Measurements from ENCODE around the gene SIPA1L3. TPM values are rescaled to one million over a fixed set of nuclear protein-coding genes. Genes with fewer than 3 reads are reported as not detected.
A peak's percentile ranks its signal among the peaks of the same experiment; 100 is the strongest.

Gene SIPA1L3
- total and polyA plus RNA-seq, 9 of the 15 experiments (the other 6 are each of a cell fraction or from before 2014, with no cell fraction given), result 0.01 to 6.1 (median 2.5) TPM

DNA sequence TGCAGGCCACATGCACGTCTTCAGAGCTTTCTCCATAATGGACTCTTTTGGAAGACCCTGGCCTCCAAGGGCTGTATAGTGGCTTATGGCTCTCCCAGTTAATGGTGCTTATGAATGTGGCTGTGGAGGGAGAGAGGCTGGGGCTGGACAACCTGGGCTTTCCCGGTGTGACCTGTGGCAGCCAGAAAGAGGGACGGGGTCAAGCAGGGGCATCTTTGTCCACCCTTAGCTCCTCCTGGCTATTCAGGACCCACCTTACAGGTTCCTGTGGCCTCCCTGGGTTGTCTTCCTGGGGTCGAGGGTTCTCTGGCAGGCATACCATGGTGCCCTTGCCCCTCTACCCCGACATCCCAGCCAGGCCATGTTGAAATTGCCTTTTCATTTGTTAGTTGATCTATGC lies 75.6 kb downstream of the SIPA1L3 start (continued):
- TF ChIP-seq TCF3 (CRISPR knock-in tag; IDR thresholded peaks at IDR 0.05), result no peak
- TF ChIP-seq, protein P1, sequence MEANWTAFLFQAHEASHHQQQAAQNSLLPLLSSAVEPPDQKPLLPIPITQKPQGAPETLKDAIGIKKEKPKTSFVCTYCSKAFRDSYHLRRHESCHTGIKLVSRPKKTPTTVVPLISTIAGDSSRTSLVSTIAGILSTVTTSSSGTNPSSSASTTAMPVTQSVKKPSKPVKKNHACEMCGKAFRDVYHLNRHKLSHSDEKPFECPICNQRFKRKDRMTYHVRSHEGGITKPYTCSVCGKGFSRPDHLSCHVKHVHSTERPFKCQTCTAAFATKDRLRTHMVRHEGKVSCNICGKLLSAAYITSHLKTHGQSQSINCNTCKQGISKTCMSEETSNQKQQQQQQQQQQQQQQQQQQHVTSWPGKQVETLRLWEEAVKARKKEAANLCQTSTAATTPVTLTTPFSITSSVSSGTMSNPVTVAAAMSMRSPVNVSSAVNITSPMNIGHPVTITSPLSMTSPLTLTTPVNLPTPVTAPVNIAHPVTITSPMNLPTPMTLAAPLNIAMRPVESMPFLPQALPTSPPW (CRISPR knock-in tag; IDR thresholded peaks at IDR 0.05), result no peak

DNA sequence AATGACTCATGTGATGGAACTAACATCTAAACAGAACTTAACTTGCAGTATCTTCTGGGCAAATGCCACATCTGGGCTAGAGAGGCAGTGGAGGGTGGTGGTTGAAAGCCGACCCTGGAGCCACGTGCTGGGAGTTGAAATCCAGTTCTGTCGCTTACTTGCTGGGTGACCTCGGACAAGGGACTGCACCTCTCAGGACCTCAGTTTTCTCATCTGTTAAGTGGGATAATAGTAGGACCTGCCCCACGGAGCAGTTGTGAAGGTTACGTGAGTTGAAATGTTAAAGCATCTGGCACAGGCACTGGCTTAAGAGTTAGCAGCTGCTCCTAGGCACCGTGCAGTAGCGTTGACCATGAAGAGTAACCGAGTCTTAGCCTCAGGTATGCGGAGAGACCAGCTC lies 76.1 kb downstream of the SIPA1L3 start:
- 20% methylated on average over 10 of the region's 10 CpGs for WGBS (ENCODE audit: insufficient coverage, low coverage, missing lambda C conversion rate)
- H3K36me3 ChIP-seq (ENCODE audit: control insufficient read depth, insufficient read depth, low read length), result no peaks in the 10 kb centered on the region
- no peak overlapping the region for H2AFZ ChIP-seq (ENCODE audit: low read depth, low read length)
- ChIA-PET CTCF (ENCODE audit: low intra/inter-chr PET ratio) (no interaction called here), POLR2A (no interaction called here)
- peak; percentile 83 for TF ChIP-seq RBM25 (IDR thresholded peaks at IDR 0.05; ENCODE audit: low read depth, low read length, severe bottlenecking)
- TF ChIP-seq, protein P2, sequence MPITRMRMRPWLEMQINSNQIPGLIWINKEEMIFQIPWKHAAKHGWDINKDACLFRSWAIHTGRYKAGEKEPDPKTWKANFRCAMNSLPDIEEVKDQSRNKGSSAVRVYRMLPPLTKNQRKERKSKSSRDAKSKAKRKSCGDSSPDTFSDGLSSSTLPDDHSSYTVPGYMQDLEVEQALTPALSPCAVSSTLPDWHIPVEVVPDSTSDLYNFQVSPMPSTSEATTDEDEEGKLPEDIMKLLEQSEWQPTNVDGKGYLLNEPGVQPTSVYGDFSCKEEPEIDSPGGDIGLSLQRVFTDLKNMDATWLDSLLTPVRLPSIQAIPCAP (CRISPR knock-in tag; IDR thresholded peaks at IDR 0.05; ENCODE audit: borderline replicate concordance), result no peak
- no peak for ATAC-seq
- peaks cover 0 to 3% of the 10 kb centered on the region in 2 experiments; a peak in 2 of 5 replicates for H3K4me1 ChIP-seq (replicated peaks in 1 of 2; ENCODE audit: control insufficient read depth in 2 of 2, insufficient read depth in 2 of 2, low read length in 2 of 2)
- no TSS peak for BruUV-seq (replicated peaks)
- H3K27ac ChIP-seq (ENCODE audit: extremely low read depth, low read depth, low read length), result no peak overlapping the region
- H3K4me2 ChIP-seq (ENCODE audit: insufficient read depth, low read length), result no peak overlapping the region
- peaks cover 13% of the 10 kb centered on the region for H4K20me1 ChIP-seq (replicated peaks; ENCODE audit: control insufficient read depth, insufficient read depth, low read length)
- H3K4me3 ChIP-seq, result no peak overlapping the region
- H3K79me2 ChIP-seq (ENCODE audit: control insufficient read depth, insufficient read depth, low read length), result no peaks in the 10 kb centered on the region
- intact Hi-C loops (cut with micrococcal nuclease), result no loop called here
- H3K9me1 ChIP-seq (ENCODE audit: control insufficient read depth, insufficient read depth, low read length), result no peaks in the 10 kb centered on the region
- H3K9ac ChIP-seq (ENCODE audit: insufficient read depth in 1 of 2, low read depth in 2 of 2, low read length in 2 of 2), result no peak overlapping the region
- in situ Hi-C loops (cut with MboI), result no loop called here
- FAIRE-seq, result no peak
- DNase-seq (ENCODE audit: extremely low read depth in 1 of 4, low spot score in 3 of 4), result no peak
- peaks cover 0 to 27% of the 10 kb centered on the region in 2 experiments; a peak in 3 of 5 replicates for H3K27me3 ChIP-seq (ENCODE audit: control insufficient read depth in 2 of 2, insufficient read depth in 2 of 2, low read length in 2 of 2)
- H3K9me3 ChIP-seq (replicated peaks; ENCODE audit: control insufficient read depth, insufficient read depth, low read depth, low read length), result no peaks in the 10 kb centered on the region

Data from K562 (cell line).